DLD1 (cell line): ENCODE results near the gene CD79A.

Source experiments
- in situ Hi-C: cut with HindIII; loops from 2 replicates; pipeline ENCODE4 v1.10.0; 2017; ENCODE audit warnings: low sequenced_read_pairs

The CD79A gene

DNA sequence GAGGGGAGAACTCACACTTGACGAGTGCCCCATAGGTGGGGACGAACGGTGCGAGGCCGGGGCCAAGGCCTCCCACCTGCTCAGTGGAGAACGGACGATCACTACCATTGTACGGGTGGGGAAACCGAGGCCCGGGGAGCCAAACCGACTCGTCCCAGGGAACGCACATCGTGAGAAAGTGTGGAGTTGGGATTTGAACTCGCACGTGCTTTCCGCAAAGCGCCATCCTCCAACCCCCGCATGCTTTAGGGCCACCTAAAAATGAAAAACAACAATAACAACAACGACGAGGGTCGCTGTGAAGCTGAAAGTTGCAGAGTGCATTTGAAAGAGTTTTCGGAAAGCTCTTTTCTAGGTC, 6.4 kb downstream of the CD79A start:
- in situ Hi-C loops: no loop called here

DNA sequence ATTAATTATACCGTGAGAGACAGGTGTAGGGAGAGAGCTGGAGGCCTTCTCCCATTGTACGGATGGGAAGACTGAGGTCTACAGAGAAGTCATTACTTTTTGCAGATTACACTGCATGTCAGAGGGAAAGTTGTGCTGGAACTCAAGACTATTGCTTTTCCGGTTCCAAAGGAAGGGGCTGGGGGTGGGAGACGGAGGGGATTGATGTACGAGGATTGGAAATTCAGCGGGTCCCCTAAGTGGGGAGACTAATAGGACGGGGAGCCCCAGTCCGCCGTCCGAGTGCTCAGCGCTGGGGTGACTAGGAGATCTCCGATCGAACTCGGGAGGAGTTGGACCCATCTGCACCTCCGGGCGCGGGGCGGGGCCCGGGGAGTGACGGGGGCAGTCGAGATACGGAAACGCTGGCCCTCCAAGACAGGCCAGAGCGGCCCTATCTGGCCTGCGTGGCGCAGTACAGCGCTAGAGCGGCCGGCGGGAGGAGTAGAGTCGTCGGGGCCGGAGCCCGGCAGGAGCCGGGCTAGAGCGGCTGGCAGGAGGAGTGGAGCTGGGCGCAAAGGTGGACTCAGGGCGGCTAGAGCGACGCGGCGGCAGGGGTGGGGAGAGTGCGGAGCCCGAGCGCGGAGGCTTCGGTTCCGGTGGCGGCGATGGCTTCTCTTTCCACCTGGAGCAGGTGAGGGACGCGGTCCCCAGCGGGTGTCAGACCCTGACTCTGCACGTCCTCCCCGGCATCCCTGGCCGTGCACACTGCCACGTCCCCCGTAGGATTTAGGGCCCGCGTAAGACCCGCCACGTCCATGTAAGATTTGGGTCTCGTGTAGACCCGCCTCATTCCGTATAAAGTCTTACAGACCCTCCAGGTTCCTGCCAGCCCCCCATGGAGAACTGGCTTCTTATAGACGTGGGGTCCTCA, 7.0 kb downstream of the CD79A start:
- in situ Hi-C loops: no loop called here

DNA sequence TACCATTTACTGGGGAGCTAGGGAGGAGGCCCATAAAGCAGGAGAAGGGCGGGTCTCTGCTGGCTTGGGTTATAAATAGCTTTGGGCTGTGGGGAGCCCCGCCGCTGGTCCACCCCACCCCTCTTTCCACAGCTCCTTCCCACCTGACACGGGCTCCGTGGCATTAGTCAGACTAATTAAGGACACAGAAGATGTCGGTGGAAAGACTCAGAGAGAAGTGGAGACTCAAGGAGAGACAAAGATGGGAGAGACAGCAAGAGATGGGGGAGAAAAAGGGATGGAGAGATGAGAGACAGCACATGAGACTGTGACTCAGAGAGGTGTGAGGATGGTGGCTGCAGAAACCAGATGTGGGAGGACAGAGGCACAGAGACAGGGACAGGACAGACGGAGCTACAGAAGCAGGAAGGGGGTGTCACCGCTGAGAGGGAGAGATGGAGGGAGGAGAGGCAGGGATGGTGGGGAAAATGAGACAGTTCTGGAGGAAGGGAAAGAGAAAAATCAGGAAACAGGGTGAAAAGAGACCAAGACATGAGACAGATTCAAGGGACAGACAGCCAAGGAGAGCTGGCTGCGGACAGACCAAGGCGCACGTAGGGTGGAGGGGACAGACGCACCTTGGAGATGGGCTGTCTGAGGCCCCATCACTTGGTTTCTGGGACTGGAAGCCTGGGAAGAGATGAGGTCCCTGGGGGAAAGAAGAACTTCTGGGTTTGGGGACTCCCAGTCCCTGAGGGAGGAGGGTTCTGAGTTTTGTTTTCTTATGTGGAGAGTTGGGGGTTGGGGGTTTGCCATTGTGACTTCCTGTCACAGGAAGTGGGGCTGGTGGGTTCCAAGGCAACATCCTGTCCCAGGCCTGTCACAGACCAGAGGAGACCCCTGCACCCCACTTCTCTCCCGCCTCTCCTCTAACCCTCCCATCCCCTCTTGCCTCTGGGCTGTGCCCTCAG, 10.0 kb downstream of the CD79A start:
- in situ Hi-C loops: no loop called here

DNA sequence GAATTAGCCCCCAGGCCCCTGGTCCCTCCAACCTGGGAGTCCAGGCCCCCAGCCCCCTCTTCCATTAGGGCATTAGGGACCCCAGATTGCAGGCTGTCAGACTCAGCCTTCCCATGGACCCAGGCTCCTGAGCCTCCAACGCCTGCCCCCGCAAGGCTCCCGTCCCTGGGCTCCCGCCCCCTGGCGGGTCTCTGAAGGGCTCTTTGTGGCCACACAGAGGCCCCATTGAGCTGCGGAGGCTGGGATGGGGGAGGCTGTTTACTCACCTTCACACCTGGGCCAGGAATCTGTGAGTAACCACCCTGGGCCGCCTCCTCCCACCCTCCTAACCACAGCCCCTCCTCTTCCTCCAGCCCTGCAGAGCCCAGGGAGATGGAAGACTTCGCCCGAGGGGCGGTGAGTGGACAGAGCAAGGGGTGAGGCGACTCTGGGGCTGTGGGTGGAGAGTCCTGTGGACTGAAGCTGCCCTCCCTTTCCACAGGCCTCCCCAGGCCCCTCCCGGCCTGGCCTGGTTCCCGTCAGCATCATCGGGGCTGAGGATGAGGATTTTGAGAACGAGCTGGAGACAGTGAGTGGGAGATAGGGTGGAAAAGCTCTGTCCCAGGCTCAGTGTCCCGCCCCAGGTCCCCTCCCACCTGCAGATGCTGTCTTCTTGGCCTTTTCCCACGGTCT, 10.8 kb downstream of the CD79A start:
- in situ Hi-C loops: no loop called here

DNA sequence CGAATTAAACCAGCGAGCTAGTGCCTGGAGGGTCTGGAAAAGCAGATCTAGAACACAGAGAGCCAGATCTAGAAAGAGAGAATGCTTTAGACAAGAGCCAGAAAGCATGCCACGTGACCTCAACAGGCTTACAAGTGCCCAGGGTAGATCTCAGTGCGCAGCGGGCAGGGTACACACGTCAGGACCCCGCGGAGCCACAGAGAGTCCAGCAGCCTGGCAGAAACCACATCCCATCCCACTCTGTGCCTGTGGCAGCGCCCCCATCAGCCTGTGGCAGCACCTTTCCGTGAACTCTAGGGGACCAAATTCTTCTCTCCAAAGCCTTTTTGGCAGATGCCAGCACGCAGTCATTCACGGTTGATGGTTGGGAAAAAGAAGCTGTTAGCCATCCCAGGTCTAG, 11.8 kb downstream of the CD79A start:
- in situ Hi-C loops: no loop called here

DNA sequence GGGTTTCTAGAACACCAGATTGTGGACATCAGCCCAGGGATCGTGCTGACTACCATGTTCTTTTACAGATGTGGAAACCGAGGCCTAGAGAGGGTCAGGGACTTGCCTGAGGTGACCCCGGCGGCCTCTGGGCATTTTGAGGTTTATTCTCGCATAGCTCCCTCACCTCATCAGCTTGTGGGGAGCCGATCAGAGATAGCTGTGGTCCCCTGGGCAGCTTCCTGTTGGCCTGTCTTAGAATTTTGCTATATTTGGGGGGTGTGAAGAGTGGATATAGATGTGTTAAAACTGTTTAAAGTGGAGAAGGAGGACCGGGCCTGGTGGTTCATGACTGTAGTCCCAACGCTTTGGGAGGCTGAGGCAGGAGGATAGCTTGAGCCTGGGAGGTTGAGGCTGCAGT, 12.8 kb downstream of the CD79A start:
- in situ Hi-C loops: no loop called here

DNA sequence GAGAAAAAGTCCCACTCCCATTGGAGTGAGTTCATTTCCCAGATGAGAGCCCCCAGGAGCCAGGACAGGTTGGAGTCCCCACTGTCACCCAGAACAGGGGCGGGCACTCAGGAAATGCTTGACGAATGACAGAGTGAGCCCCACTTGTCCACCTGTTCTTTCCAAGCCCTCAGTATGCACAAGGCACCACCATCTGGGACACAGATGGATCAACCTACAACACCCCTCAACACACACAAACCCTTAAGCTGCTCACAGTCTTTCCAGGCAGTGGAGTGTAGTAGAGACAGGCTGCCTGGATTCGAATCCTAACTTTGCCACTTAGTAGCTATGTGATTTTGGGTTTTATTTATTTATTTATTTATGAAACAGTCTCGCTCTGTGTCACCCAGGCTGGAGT, 13.9 kb downstream of the CD79A start:
- in situ Hi-C loops: no loop called here

DNA sequence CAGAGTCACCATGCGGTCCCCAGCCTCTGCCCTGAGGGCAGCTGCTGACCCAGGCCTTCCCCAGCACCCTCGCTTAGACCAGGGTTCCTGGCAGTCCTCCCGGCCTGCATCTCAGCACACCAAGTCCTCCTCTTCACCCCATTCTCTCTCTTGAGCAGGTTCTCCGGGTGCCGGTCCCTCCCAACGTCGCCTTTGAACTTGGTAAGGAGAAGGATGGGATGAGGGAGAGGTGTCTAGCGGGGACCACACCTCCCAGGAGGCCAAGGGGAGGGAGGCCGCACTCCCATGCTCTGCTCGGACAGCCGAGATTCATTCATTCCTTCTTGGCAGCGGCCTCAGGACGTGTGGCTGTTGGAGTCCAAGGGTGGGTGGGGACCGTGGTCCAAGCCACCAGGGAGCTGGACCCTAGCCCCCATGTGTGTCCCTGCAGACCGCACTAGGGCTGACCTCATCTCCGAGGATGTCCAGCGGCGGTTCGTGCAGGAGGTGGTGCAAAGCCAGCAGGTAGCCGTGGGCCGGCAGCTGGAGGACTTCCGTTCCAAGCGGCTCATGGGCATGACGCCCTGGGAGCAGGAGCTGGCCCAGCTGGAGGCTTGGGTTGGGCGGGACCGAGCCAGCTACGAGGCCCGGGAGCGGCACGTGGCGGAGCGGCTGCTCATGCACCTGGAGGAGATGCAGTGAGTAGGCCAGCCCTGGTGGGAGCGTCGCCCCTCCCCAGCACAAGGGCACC, 15.3 kb downstream of the CD79A start:
- in situ Hi-C loops: no loop called here

DNA sequence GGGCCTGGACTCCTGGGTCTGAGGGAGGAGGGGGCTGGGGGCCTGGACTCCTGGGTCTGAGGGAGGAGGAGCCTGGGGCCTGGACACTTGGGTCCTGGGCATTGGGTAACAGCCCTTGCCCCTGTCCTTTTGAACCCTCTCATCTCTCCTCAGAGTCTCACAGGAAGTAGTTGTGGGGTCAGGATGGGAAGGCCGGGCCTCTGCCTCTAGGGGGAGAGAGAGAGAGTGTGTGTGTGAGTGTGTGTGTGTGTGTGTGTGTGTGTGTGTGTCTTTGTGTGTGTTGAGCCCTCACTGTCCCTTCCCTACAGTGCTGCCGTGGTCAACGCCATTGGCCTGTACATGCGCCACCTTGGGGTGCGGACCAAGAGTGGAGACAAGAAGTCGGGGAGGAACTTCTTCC, 16.8 kb downstream of the CD79A start:
- in situ Hi-C loops: no loop called here

DNA sequence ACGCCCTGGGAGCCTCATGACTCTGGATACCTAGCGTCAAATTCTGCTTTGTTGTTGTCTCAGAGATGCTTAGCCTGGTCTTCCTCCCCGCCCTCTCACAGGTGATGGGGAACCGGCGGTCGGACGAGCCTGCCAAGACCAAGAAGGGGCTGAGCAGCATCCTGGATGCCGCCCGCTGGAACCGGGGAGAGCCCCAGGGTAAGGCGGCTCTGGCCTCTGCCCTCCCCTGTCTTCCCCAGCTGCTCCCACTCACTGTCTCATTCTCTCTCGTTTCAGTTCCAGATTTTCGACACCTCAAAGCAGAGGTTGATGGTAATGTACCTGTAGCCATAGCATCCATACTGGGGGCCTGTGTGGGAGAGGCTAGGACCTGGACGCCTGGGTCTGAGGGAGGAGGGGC, 17.3 kb downstream of the CD79A start:
- in situ Hi-C loops: no loop called here

DNA sequence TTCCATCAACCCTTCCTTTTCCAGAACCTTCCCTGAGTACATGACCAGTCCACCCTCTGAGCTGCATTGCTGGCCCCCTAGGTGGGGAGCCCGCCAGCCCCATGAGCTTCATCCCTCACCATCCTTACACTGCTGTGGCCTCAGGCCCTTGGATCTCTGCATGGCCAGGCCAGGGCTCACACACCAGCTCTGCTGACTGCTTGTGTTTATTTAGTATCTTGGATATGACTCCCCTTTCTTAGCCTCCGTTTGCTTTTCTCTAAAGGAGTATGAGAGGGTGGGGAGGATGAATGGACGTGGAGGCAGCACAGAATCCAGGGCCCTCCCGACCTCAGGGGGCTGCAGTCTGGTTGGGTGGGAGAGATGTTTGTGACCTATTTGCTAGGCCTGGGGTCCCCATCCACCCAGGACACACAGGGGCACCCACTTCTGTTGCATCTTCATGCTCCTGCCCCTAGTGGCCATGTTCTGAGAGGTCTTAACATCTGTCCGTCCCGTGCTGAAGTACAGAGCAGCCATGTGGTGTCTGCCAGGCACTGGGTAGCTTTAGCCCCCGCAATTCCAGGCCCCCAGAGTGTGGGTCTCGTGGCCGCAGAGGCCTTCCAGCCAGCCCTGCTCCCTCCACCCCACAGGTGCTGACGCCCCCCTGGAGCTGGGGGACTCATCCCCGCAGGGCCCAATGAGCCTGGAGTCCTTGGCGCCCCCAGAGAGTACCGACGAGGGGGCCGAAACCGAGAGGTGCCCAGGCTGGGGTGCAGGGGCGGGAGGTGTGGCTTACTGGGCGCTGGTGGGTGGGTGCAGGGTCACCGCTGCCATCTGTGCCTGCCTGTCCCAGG, 18.9 kb downstream of the CD79A start:
- in situ Hi-C loops: no loop called here

DNA sequence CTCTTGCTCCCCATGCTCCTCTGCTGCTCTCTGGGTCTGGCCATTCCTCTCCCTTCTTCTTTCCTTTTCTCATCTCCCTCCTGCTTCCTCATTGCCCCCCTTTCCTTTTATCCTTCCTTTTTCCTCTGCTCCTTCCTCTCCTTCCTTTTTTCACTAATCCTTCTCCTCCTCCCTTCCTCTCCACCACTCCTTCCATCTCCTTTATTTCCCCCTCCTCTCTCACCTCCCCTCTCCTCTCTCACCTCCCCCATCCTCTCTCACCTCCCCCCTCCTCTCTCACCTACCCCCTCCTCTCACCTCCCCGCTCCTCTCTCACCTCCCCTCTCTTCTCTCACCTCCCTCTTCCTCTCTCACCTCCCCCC, 19.5 kb downstream of the CD79A start:
- in situ Hi-C loops: no loop called here

DNA sequence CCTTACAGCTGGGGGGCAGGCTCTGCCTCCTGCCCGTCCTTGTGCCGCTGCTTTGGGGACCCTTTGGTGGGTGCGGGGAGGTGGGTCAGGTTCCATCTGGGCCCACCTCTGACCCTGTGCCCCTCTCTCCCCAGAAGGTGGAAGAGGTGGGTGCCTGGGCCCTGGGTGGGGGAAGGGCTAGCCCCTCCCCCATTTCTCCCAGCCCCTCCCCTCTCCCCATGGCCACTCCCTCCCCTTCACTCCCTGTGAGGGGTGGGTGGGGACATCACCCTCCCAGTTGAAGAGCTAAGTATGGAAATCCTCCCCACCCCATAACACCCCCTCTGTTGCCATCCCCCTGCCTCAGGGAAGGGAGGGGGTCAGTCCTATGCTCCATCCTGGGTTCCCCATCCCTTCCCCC, 20.1 kb downstream of the CD79A start:
- in situ Hi-C loops: no loop called here

DNA sequence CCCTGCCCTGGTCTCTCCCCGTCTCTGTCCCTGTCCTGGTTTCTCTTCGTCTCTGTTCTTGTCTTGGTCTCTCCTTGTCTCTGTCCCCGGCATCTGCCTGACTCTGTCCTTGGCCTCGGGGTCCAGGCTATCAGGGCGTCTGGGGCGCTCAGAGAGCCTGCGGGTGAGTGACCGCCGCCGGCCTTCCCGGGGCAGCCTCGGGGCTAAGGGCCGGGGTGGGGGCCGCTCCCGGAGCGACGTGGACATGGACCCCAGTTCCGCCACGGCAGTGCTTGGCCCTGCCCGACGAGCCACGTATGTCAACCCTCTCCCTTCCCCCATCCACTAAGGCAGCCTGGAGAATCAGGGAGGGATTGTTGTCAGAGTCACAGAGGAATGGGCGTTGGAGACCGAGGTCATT, 20.7 kb downstream of the CD79A start:
- in situ Hi-C loops: no loop called here

DNA sequence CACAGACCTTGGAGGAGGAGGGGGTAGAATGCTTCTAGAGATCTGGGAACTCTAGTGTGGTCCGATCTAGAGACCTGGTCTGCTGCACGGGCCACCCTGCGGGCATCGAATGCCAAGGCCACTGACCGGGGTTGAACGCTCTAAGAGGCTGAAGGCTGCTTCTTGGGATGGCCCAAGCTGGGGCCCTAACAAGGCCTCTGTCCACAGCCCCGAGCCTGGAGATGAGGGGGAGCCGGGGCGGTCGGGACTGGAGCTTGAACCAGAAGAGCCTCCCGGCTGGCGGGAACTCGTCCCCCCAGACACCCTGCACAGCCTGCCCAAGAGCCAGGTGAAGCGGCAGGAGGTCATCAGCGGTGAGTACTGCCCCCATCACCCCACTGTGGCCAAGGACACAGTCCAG, 21.2 kb downstream of the CD79A start:
- in situ Hi-C loops: no loop called here

DNA sequence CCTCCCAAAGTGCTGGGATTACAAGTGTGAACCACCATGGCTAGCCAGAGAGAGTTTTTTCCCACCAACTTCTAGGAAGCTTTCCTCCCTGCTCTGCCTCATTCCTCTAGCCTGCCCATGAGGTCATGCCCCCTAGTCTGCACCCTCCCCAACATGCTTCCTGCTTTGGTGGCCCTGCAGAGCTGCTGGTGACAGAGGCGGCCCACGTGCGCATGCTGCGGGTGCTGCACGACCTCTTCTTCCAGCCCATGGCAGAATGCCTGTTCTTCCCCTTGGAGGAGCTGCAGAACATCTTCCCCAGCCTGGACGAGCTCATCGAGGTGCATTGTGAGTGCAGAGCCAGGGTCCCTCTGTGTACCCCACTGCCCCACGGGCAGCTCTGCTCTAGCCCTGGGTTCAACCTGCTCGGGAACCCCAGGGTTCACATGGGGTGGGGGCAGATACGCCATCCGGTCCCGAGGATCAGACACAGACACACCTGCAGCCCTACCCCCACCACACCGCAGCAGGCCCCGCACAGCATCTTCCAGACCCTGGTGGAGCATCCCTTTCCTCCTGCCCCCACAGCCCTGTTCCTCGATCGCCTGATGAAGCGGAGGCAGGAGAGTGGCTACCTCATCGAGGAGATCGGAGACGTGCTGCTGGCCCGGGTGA, 24.8 kb downstream of the CD79A start:
- in situ Hi-C loops: no loop called here

DNA sequence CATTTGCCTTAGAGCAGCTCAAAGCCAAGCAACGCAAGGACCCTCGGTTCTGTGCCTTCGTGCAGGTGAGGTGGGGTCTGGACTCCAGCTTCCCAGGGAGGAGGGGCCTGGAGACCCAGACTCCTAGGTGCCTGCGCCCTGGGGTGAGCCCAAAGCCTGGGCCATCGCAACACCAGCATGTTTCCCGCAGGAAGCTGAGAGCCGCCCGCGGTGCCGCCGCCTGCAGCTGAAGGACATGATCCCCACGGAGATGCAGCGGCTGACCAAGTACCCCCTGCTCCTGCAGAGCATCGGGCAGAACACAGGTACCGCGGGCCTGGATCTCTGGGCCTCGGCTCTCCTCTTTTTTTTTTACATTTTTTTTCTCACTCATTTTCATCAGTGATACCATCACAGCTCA, 25.5 kb downstream of the CD79A start:
- in situ Hi-C loops: no loop called here

DNA sequence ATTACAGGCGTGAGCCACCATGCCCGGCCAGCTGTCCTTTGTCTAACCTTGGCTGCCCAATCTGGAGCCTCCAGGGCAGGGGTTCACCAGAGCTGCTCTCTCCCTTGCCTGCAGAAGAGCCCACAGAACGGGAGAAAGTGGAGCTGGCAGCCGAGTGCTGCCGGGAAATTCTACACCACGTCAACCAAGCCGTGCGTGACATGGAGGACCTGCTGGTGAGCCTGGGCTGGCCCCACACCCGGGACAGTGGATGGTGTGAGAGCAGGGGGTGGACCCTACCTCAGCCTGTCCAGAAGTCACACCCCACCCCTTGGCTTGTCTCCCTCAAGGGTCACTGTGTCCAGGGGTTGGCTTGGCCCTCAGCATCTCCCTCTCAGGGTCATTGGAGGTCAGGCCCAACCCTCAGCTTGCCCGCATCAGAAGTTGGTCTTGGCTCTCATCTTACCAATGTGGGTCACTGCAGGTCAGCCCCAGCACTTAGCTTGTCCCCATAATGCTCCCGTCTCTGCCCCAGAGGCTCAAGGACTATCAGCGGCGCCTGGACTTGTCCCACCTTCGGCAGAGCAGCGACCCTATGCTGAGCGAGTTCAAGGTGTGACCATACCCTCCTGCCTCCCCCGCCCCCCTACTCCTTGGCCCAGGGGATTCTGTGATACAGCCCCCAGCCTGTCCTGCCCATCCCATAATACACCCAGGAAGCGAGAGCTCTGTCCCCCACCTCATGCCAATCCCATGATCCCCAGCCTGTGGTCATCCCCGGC, 26.3 kb downstream of the CD79A start:
- in situ Hi-C loops: no loop called here
